ENCODE measurements around the gene BTAF1.

BTAF1 gene

DNA sequence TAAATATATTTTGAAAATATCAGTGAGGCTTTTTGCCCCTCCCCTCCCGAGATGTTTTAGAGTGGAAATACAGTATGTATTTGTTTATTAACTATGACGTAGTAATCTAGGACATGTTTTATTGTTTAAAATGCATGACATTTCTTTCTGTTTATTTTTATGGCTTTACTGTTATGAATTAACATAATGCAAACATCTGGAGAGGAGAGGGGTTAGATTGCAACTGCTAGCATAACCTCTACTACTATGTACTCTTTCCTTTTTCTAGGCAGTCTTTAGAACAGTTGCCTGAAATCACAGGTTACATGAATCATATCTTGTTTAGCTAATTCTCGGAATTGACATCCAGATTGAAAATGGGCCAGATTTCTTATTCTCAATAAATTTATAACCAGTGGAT is 7.4 kb downstream of the BTAF1 start:
- no peak overlapping the region for H3K27ac ChIP-seq
- DNase-seq (ENCODE audit: low spot score), result no peak
- CTCF ChIA-PET, result interaction anchor here (0.5 kb wide), 1 partner anchor 633 kb away, joined by 3 read pairs; no protein-coding TSS in a partner anchor
- TF ChIP-seq, protein P1, sequence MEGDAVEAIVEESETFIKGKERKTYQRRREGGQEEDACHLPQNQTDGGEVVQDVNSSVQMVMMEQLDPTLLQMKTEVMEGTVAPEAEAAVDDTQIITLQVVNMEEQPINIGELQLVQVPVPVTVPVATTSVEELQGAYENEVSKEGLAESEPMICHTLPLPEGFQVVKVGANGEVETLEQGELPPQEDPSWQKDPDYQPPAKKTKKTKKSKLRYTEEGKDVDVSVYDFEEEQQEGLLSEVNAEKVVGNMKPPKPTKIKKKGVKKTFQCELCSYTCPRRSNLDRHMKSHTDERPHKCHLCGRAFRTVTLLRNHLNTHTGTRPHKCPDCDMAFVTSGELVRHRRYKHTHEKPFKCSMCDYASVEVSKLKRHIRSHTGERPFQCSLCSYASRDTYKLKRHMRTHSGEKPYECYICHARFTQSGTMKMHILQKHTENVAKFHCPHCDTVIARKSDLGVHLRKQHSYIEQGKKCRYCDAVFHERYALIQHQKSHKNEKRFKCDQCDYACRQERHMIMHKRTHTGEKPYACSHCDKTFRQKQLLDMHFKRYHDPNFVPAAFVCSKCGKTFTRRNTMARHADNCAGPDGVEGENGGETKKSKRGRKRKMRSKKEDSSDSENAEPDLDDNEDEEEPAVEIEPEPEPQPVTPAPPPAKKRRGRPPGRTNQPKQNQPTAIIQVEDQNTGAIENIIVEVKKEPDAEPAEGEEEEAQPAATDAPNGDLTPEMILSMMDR (conservative IDR thresholded peaks at IDR 0.05; ENCODE audit: low read depth), result no peak
- POLR2A ChIA-PET (ENCODE audit: low non-redundant PET), result no interaction called here

DNA sequence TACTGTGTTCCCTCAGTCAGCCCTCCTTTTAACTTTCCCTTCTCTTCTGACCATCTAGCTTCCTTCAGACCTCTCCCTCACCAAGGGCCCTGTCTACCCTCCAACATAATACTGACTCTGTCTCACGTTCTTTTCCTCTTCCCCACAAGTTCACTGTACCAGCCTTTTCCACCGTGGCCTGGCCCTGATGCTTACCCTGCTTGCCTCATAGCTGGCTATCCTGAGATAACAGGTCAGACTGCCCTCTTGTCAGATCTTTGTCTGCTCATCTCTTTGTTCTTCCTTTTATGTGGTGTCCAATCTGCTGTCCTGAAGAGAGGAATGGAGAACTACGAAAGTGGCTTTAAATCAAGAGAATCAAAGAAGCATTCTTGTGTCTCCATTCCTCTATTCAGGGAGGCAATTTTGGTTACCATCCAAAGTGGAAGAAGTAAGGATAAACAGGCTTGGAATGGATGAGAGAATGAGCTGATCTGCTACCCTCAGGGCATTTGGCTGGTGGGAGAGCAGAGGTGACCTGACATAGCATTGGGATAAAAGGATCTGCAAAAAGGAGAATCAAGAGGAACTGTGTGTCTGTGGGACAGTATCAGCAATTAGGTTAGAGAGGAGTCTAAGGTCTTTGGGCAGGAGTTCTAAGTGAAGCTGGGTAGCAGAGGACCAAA is 8.1 kb downstream of the BTAF1 start:
- TF ChIP-seq, protein P1 (conservative IDR thresholded peaks at IDR 0.05; ENCODE audit: low read depth), result no peak
- H3K27ac ChIP-seq, result no peak overlapping the region
- no peak for DNase-seq (ENCODE audit: low spot score)
- POLR2A ChIA-PET (ENCODE audit: low non-redundant PET), result no interaction called here
- CTCF ChIA-PET, result interaction anchor here (0.5 to 0.7 kb wide), 2 partner anchors 166 to 634 kb away, joined by 3 read pairs; no protein-coding TSS in a partner anchor

DNA sequence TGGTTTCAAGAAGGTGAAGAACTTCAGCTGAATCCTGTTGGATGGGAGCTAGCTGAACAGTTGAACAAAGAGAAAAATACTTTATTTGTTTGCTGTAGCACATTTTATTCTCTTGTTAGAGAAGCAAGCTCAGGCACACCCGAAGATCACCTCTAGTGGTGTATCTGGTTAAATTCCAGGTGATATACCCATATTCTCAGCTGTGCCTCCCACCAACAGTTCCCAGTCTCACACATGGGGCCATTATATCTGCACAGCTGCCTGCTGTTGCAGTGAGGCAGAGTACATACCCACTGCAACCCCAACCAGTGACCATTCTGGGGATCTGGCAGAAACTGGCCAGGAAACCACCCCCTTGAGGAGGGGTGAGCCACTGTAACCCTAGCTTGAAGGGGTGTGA is 9.2 kb downstream of the BTAF1 start:
- CTCF ChIA-PET, result no interaction called here
- TF ChIP-seq, protein P1 (conservative IDR thresholded peaks at IDR 0.05; ENCODE audit: low read depth), result no peak
- no peak overlapping the region for H3K27ac ChIP-seq
- DNase-seq (ENCODE audit: low spot score), result no peak
- POLR2A ChIA-PET (ENCODE audit: low non-redundant PET), result no interaction called here

DNA sequence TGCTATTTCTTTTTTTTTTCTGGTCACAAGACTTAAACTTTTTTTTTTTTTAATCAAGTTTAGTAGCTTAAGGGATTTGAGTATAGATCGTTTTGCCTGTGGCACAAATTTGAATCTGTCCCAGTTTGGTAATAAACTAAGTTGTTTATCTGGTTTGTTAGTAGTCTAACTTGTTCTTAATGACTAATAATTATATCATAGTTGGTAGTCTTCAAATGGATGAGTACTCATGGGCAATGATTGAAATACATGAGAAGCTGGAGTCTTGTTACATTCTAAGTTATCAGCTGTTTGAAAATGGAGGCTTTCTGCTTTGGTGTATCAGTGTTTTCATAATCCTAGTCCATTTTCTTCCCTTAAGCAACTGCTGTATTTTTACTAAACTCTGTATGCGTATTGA is 12.3 kb downstream of the BTAF1 start:
- CTCF ChIA-PET, result interaction anchor here (0.6 to 0.7 kb wide), 2 partner anchors 176 to 177 kb away, joined by 3 to 4 read pairs; no protein-coding TSS in a partner anchor
- TF ChIP-seq, protein P1 (conservative IDR thresholded peaks at IDR 0.05; ENCODE audit: low read depth), result no peak
- POLR2A ChIA-PET (ENCODE audit: low non-redundant PET), result interaction anchor here (1.2 kb wide), 1 partner anchor 12 kb away, joined by 5 read pairs; the partner anchor contains the start of gene BTAF1
- H3K27ac ChIP-seq, result no peak overlapping the region
- peak; percentile 82 for DNase-seq (ENCODE audit: low spot score)

DNA sequence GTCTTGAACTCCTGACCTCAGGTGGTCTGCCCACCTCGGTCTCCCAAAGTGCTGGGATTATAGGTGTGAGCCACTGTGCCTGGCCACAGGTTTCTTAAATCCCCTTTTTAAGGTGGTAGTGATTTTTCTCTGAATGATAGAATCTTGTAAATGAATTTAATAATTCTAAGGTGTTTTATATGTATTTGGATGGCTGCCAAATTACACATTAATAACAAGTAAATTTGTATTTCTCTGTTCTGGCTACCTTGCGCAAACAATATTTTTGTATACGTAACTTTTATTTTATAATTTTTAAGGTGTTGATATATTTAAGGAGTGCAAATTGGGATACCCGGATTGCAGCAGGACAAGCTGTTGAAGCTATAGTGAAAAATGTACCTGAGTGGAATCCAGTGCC is 16.1 kb downstream of the BTAF1 start:
- CTCF ChIA-PET, result no interaction called here
- POLR2A ChIA-PET (ENCODE audit: low non-redundant PET), result no interaction called here
- DNase-seq (ENCODE audit: low spot score), result no peak
- no peak overlapping the region for H3K27ac ChIP-seq
- TF ChIP-seq, protein P1 (conservative IDR thresholded peaks at IDR 0.05; ENCODE audit: low read depth), result no peak

DNA sequence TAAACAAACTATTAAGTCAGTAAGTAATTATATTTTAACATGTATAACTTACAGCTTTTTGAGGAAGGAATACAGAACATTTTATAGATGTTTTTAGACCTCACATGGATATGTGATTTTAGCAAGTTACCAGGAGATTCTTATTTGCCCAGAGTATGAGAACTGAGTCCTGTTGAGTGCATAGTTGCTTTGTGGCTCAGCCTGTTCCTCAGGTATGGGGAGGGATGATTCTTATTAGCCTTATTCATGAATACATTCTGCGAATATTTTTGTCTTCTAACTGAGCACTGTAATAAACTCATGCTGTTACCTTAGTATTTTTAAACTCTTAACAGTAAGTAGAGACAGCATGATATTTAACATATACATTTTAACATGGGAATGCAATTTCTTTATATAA is 17.9 kb downstream of the BTAF1 start:
- no peak overlapping the region for H3K27ac ChIP-seq
- TF ChIP-seq, protein P1 (conservative IDR thresholded peaks at IDR 0.05; ENCODE audit: low read depth), result no peak
- DNase-seq (ENCODE audit: low spot score), result no peak
- POLR2A ChIA-PET (ENCODE audit: low non-redundant PET), result no interaction called here
- CTCF ChIA-PET, result no interaction called here
